ENCODE measurements around the gene ADARB1. TPM values are rescaled to one million over a fixed set of nuclear protein-coding genes. Genes with fewer than 3 reads are reported as not detected.

Gene ADARB1
- total and polyA plus RNA-seq, 2 of the 8 experiments (the other 6 are each of a cell fraction or from before 2014, with no cell fraction given), result 4.7 to 14.9 TPM

DNA sequence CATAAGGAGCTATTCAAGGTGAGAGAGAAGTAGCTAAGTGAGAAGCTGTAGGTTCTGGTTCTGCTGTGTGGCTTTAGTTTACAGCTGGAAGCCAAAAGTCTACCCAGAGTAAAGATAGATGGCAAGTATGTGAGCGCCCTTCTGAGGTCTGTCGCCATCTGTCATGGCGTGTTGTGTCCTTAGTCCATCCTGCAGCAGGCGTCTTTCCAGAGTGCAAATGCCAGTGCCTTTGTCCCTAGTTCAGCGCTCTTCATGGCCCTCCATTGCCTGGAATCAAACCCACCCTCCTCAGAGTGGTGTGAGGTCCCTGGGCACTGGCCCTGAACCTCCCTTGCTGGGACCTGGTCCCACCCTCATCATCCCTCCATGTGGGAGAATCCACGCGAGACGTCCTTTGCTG is 96.6 kb downstream of the ADARB1 start:
- H3K56ac ChIP-seq (replicated peaks; ENCODE audit: insufficient read length, low read depth, low read length), result no peak overlapping the region
- no peak overlapping the region for H2BK15ac ChIP-seq (ENCODE audit: low read length)
- no peaks in the 10 kb centered on the region for H3K27me3 ChIP-seq (replicated peaks in 1 of 4; ENCODE audit: control insufficient read depth in 3 of 4, extremely low read depth in 1 of 4, insufficient read depth in 3 of 4, low read length in 3 of 4)
- DNase-seq (ENCODE audit: low read depth in 1 of 2, low spot score in 2 of 2) (no peak), FAIRE-seq (no peak)
- no peaks in the 10 kb centered on the region for H4K20me1 ChIP-seq (replicated peaks in 1 of 2; ENCODE audit: control insufficient read depth in 1 of 2, insufficient read depth in 2 of 2, low read length in 2 of 2)
- no peaks in the 10 kb centered on the region for H3K4me1 ChIP-seq (replicated peaks in 1 of 4; ENCODE audit: control insufficient read depth in 3 of 4, insufficient read depth in 4 of 4, low read length in 3 of 4)
- H2AFZ ChIP-seq (ENCODE audit: low read length), result no peak overlapping the region
- no peak overlapping the region for H3K4ac ChIP-seq (replicated peaks; ENCODE audit: insufficient read length, low read depth, low read length)
- H3K27ac ChIP-seq (ENCODE audit: low read depth, low read length), result no peak overlapping the region
- H3K18ac ChIP-seq (ENCODE audit: extremely low read depth, low read length), result no peak overlapping the region
- H3K4me3 ChIP-seq (ENCODE audit: extremely low read depth in 1 of 4, insufficient read depth in 2 of 4, low read depth in 3 of 4, low read length in 4 of 4), result no peak overlapping the region
- no peak overlapping the region for H4K5ac ChIP-seq (ENCODE audit: insufficient read length, low read depth, low read length)
- no peak overlapping the region for H2AK5ac ChIP-seq (ENCODE audit: low read depth, low read length)
- no peak overlapping the region for H3K14ac ChIP-seq (ENCODE audit: insufficient read length)
- H2BK5ac ChIP-seq (ENCODE audit: low read depth, low read length), result peak overlapping the region; percentile 61; the same call in 1 of the 2 replicates
- no peak overlapping the region for H2BK12ac ChIP-seq (ENCODE audit: low read depth, low read length)
- no peaks in the 10 kb centered on the region for H3K79me2 ChIP-seq (ENCODE audit: control insufficient read depth in 1 of 2, insufficient read depth in 2 of 2, low read length in 2 of 2)
- no peak overlapping the region for H2BK20ac ChIP-seq (ENCODE audit: low read length)
- no peaks in the 10 kb centered on the region for H3K9me3 ChIP-seq (ENCODE audit: insufficient read depth in 2 of 2, low read depth in 1 of 2, low read length in 1 of 2)
- H2BK120ac ChIP-seq (replicated peaks; ENCODE audit: low read depth, low read length), result no peak overlapping the region
- H3K79me1 ChIP-seq (ENCODE audit: low read depth, low read length), result no peaks in the 10 kb centered on the region; the same call in 1 of the 2 replicates
- ChIA-PET CTCF (ENCODE audit: partially characterized antibody) (interaction anchor here (11.5 kb wide), 1 partner anchor 32 kb away, joined by 107 read pairs; no protein-coding TSS in a partner anchor), POLR2A (ENCODE audit: partially characterized antibody) (no interaction called here)
- H3K9ac ChIP-seq (replicated peaks in 1 of 4; ENCODE audit: extremely low read depth in 1 of 4, low read depth in 3 of 4, low read length in 3 of 4), result no peak overlapping the region
- H4K91ac ChIP-seq (replicated peaks; ENCODE audit: insufficient read length, low read length), result no peak overlapping the region
- no peak overlapping the region for H3K23ac ChIP-seq (ENCODE audit: insufficient read length)
- no peaks in the 10 kb centered on the region for H3K23me2 ChIP-seq (ENCODE audit: low read depth, low read length)
- no peaks in the 10 kb centered on the region for H3K36me3 ChIP-seq (ENCODE audit: control insufficient read depth in 2 of 4, insufficient read depth in 4 of 4, low read length in 3 of 4)
- H3K4me2 ChIP-seq (ENCODE audit: insufficient read depth in 1 of 2, low read depth in 2 of 2, low read length in 2 of 2), result no peak overlapping the region
- WGBS, 2 experiments (ENCODE audit: extremely low coverage in 1 of 2, insufficient coverage in 1 of 2, insufficient read length in 1 of 2, insufficient replicate concordance in 2 of 2, low coverage in 1 of 2, low lambda C conversion rate in 2 of 2, missing lambda C conversion rate in 1 of 2), result 89% methylated on average over 8 of the region's 8 CpGs; no CpG with 5 or more reads in 1 of the 2 experiments
- no peak overlapping the region for H4K8ac ChIP-seq (ENCODE audit: extremely low read depth, insufficient read depth, low read length)

Data from H1 (cell line).